Stimulated activated CD4-positive, alpha-beta T cell treated with anti-CD3 and anti-CD28 coated beads, Interleukin-15, amount 100 ng/mL, for 24 hours (primary cell): ENCODE data around the gene CABYR.

ENCODE experiments used
- DNase-seq: peaks from one replicate; pipeline ENCODE4 v3.0.0-alpha.2; 2020

Gene CABYR

GRCh38 chr18:24195296-24196053 lies 56.6 kb downstream of the CABYR start:
- DNase-seq, result no peak

- no peak for DNase-seq
These were observed 57.9 kb downstream of the CABYR start for GRCh38 chr18:24196764-24197163.

- DNase-seq, result no peak
These were observed 58.5 kb downstream of the CABYR start for GRCh38 chr18:24197412-24197811.

GRCh38 chr18:24198461-24198860 lies 59.6 kb downstream of the CABYR start:
- no peak for DNase-seq

- no peak for DNase-seq
These were observed 60.6 kb downstream of the CABYR start for GRCh38 chr18:24199372-24199962.

- no peak for DNase-seq
These were observed 61.8 kb downstream of the CABYR start for GRCh38 chr18:24200494-24201290.

GRCh38 chr18:24201699-24202687 lies 63.1 kb downstream of the CABYR start:
- DNase-seq, result no peak

- DNase-seq, result no peak
These were observed 66.0 kb downstream of the CABYR start for GRCh38 chr18:24204904-24205303.

GRCh38 chr18:24208270-24209035 lies 69.6 kb downstream of the CABYR start:
- no peak for DNase-seq

GRCh38 chr18:24209558-24209957 lies 70.7 kb downstream of the CABYR start:
- DNase-seq, result no peak
